Uterus (tissue), 4 donors: ENCODE results near the gene NTPCR. TPM values are rescaled to one million over a fixed set of nuclear protein-coding genes. Genes with fewer than 3 reads are reported as not detected.

Experiments used
- DNase-seq, 2 donors: peaks; one replicate each; pipeline ENCODE4 v3.0.0-alpha.2; 2019 to 2020
- H3K27ac ChIP-seq, 2 donors: fragments of 200-600 bp; sonication (generic); 1 replicate in 1 of 2; 2 replicates in 1 of 2; pipeline ENCODE4 v1.5.1; 2016 to 2018
- H3K27me3 ChIP-seq, 2 donors: fragments of 200-600 bp; sonication (generic); one replicate each; pipeline ENCODE4 v1.5.1; 2018 to 2019; ENCODE audit warnings: control low read depth in 1 of 2
- H3K36me3 ChIP-seq, 2 donors: fragments of 200-600 bp; sonication (generic); one replicate each; pipeline ENCODE4 v1.5.1; 2019; ENCODE audit warnings: control low read depth in 1 of 2
- H3K4me1 ChIP-seq, 2 donors: fragments of 200-600 bp; sonication (generic); one replicate each; pipeline ENCODE4 v1.5.1; 2018 to 2019; ENCODE audit warnings: control low read depth in 1 of 2
- H3K4me3 ChIP-seq, 2 donors: fragments of 200-600 bp; sonication (generic); 1 replicate in 1 of 2; 2 replicates in 1 of 2; pipeline ENCODE4 v1.5.1; 2018 to 2019; ENCODE audit warnings: mild to moderate bottlenecking in 1 of 2
- H3K9me3 ChIP-seq, 2 donors: fragments of 200-600 bp; sonication (generic); one replicate each; pipeline ENCODE4 v1.5.1; 2019; ENCODE audit warnings: control low read depth in 1 of 2
- POLR2A ChIP-seq, 2 donors: fragments of 450-650 bp; IDR thresholded peaks; one replicate each; pipeline ENCODE4 v1.6.1; 2016; ENCODE audit warnings: antibody characterized with exemption in 2 of 2, mild to moderate bottlenecking in 1 of 2, moderate library complexity in 1 of 2
- intact Hi-C: fragments of 100-400 bp; cut with DNase I; formaldehyde crosslinking; loops from one replicate; pipeline ENCODE4 v1.15.1; 2023; ENCODE audit warnings: low total_unique reads
- total RNA-seq, 4 donors: library from RNA; depleted of rRNA in 3 of 4; stranded (reverse); fragments of >200 nt in 3 of 4; gene quantifications; one replicate each; pipeline versions ENCODE4 v1.1.0 to v1.2.4, GENCODE V29; 2014 to 2023
- TF ChIP-seq, protein P1 (sequence below), 4 experiments: fragments of 200-600 bp in 2 of 4; fragments of 450-650 bp in 2 of 4; sonication (generic) in 2 of 4; IDR thresholded peaks; one replicate each; pipeline ENCODE4 v1.5.1; 2016 to 2019; ENCODE audit warnings: antibody characterized with exemption in 4 of 4, mild to moderate bottlenecking in 2 of 4, moderate library complexity in 1 of 4
- donor health status: DM: yes; HTN: yes; CAD: no.

The NTPCR gene, protein sequence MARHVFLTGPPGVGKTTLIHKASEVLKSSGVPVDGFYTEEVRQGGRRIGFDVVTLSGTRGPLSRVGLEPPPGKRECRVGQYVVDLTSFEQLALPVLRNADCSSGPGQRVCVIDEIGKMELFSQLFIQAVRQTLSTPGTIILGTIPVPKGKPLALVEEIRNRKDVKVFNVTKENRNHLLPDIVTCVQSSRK
- 10 to 100 TPM in 2 of 4 donors, 1 to 10 TPM in 2; 7.4 to 30.1 (median 17.1) TPM for total RNA-seq

DNA sequence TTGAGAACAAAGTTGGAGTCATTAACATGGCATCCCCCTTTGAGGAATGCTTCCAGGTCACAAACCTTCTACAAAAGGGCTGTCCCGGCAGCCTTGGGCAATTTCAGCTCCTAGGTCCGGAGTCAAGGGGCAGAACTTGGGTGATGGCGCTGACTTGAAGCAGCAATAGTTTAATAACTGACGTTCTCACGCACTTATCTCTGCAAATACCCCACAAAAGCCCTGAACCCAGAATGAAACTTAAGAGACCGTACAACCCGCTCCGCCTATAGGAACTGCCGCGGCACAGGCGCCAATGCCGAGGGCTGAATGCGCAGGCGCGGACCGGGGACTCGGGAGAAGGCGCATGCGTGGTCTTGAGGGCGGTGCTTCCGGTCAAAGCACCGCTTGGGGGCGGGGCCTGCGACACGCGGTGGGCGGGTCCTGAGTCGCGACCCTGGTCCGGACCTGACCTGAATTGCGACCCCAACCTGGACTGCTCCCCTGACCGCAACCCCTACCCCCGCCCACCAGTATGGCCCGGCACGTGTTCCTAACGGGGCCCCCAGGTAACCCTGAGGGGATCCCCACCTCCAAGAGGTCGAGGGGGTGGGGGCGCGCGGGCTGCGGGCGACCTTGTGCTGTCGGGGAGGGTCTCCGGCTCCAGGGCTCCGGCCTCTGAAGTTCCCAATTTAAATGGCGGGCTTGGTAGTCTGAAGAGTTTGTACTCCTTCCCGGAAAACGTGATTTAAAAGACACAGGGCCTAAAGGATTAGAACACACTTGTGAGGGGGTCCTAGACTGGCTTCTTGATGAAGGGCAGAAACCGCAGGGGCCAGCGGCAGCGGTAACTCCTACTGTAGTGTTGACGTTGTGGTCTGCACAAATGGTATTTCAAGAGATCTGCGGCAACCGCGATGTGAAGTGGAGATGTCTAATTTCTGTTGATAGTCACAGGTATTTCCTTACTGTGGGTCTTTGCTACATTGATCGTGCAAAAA, at the start of gene NTPCR:
TSS of gene NTPCR (plus strand) at position 415 of the 980 bp plus-strand sequence. CDS start at position 515, 100 bp downstream.
- H3K36me3 ChIP-seq, result no peaks in the 10 kb centered on the region
- no peaks in the 10 kb centered on the region for H3K4me1 ChIP-seq
- peak; percentile 92 to 94 for DNase-seq
- H3K27me3 ChIP-seq, result no peaks in the 10 kb centered on the region
- peak within 1 kb of the TSS; percentile 92 to 94 for H3K4me3 ChIP-seq
- TF ChIP-seq POLR2A (IDR thresholded peaks at IDR 0.05), result peak; percentile 23 to 47
- TF ChIP-seq, protein P1, sequence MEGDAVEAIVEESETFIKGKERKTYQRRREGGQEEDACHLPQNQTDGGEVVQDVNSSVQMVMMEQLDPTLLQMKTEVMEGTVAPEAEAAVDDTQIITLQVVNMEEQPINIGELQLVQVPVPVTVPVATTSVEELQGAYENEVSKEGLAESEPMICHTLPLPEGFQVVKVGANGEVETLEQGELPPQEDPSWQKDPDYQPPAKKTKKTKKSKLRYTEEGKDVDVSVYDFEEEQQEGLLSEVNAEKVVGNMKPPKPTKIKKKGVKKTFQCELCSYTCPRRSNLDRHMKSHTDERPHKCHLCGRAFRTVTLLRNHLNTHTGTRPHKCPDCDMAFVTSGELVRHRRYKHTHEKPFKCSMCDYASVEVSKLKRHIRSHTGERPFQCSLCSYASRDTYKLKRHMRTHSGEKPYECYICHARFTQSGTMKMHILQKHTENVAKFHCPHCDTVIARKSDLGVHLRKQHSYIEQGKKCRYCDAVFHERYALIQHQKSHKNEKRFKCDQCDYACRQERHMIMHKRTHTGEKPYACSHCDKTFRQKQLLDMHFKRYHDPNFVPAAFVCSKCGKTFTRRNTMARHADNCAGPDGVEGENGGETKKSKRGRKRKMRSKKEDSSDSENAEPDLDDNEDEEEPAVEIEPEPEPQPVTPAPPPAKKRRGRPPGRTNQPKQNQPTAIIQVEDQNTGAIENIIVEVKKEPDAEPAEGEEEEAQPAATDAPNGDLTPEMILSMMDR (IDR thresholded peaks at IDR 0.05), result no peak
- intact Hi-C loops, result loop anchor here (10.0 kb wide), 1 partner anchor 316 kb away; the partner anchor contains the start of gene SIPA1L2
- H3K9me3 ChIP-seq, result no peaks in the 10 kb centered on the region
- H3K27ac ChIP-seq, result peak within 1 kb of the TSS; percentile 84 to 90

DNA sequence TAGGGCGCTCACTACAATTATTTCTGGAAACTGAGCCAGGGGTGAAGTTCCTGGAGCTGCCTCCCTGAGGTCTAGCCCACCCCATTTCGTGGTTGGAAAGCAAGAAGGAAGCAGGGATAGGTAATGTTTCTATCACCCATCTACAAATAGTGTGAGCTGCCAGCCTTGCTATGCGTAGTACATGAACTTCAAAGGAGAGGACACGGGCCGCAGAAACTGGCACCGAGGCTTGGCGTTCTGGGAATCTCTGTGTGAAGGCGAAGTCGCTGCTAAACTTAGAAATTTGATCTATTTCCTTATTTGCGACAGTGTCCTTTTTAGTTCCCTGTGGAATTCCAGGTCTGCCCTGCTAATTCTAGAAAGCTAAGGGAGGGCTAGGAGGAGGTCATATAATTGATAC, 49.6 kb upstream of the NTPCR start:
- no peak for DNase-seq
- Histone ChIP-seq H3K27me3 (no peaks in the 10 kb centered on the region), H3K9me3 (no peaks in the 10 kb centered on the region), H3K36me3 (no peaks in the 10 kb centered on the region), H3K27ac (no peak overlapping the region), H3K4me1 (peaks cover 0 to 5% of the 10 kb centered on the region in 2 donors), H3K4me3 (no peak overlapping the region)
- TF ChIP-seq, protein P1 (IDR thresholded peaks at IDR 0.05), result no peak
- no peak for TF ChIP-seq POLR2A (IDR thresholded peaks at IDR 0.05)
- intact Hi-C loops, result no loop called here

DNA sequence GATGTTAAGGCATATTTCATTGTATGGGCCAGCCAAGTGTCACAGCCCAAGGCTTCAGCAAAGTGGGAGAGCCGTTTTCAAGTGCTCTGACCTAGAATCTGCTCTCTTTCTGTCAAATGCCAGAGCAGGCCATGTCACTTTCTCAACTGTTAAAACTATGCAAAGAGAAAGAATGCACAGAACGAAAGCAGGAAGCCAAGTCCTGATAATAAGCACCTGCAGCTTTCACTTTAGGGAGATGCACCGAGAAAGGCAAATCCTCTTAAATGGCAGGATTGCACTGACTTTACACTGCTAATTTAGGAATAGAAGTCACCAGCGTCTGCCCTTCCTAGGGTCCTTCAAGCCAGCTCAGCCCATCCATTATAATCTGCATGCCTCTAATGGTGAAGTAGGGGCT, 49.2 kb upstream of the NTPCR start:
- no peaks in the 10 kb centered on the region for H3K27me3 ChIP-seq
- H3K4me1 ChIP-seq, result peaks cover 0 to 5% of the 10 kb centered on the region in 2 donors
- intact Hi-C loops, result no loop called here
- no peak for TF ChIP-seq POLR2A (IDR thresholded peaks at IDR 0.05)
- TF ChIP-seq, protein P1 (IDR thresholded peaks at IDR 0.05), result no peak
- H3K9me3 ChIP-seq, result no peaks in the 10 kb centered on the region
- DNase-seq, result no peak
- no peak overlapping the region for H3K4me3 ChIP-seq
- no peaks in the 10 kb centered on the region for H3K36me3 ChIP-seq
- H3K27ac ChIP-seq, result no peak overlapping the region

DNA sequence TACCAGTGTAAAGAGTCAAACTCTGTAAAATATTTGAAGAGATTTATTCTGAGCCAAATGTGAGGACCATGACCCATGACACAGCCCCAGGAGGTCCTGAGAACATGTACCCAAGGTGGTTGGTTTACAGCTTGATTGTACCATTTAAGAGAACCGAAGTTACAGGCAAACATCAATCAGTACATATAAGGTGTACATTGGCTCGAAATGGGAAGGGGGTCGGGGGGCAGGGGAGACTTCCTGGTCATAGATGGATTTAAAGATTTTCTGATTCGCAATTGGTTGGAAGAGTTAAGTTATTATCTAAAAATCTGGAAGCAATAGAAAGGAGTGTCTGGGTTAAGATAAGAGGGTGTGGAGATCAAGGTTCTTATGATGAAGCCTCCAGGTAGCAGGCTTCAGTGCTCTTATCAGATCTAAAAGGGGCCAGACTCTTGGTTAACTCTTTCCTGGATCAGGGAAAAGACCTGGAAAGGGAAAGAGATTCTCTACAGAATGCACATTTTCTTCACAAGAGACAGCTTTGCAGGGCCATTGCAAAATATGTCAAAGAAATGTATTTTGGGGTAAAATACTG, 47.5 kb upstream of the NTPCR start:
- Histone ChIP-seq H3K27me3 (no peaks in the 10 kb centered on the region), H3K9me3 (no peaks in the 10 kb centered on the region), H3K4me1 (peaks cover 0 to 5% of the 10 kb centered on the region in 2 donors), H3K27ac (no peak overlapping the region), H3K36me3 (no peaks in the 10 kb centered on the region), H3K4me3 (no peak overlapping the region)
- no peak for DNase-seq
- intact Hi-C loops, result no loop called here
- TF ChIP-seq, protein P1 (IDR thresholded peaks at IDR 0.05), result no peak
- no peak for TF ChIP-seq POLR2A (IDR thresholded peaks at IDR 0.05)
